Measurements from ENCODE around the gene GPR12. TPM values are rescaled to one million over a fixed set of nuclear protein-coding genes. Genes with fewer than 3 reads are reported as not detected.

The GPR12 gene
- total and polyA plus RNA-seq, 10 of the 15 experiments (the other 5 are each of a cell fraction or from before 2014, with no cell fraction given): not detected

DNA sequence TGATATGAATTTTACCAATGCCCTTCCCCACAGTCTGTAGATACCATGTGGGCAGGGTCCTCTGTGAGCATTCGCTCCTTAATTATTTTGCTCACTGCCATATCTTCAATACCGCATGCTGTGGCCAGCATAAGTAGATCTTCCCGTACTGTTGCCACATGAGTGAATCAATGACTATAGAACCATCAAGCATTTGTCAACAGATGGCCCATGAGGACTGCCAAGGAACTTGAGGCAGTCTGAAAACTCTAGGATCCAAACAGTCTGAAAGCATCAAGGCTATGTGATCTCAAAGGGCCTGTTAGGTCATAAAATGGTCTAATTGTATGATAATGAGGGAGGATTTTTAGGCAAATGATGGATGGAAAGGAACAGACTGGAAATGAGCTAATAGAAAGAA, 27.4 kb upstream of the GPR12 start:
- SMC1A ChIA-PET (ENCODE audit: uncharacterized antibody, unreplicated experiment): no interaction called here
- FAIRE-seq (no peak), DNase-seq (ENCODE audit: low read depth, low spot score) (no peak), ATAC-seq (no peak)
- no peaks in the 10 kb centered on the region for H3K36me3 ChIP-seq (ENCODE audit: control insufficient read depth in 2 of 2, insufficient read depth in 2 of 2, low read length in 1 of 2)
- no peak overlapping the region for H2AFZ ChIP-seq (ENCODE audit: control insufficient read depth, low read depth, low read length)
- no peak overlapping the region for H3K9ac ChIP-seq (ENCODE audit: control insufficient read depth, insufficient read depth, low read length)
- intact Hi-C loops (cut with micrococcal nuclease; ENCODE audit: unreplicated experiment) (no loop called here), in situ Hi-C loops (cut with MboI) (no loop called here)
- RAD21 ChIA-PET (ENCODE audit: unreplicated experiment): no interaction called here
- POLR2A ChIA-PET: no interaction called here
- no peak overlapping the region for H3K4me2 ChIP-seq (ENCODE audit: control insufficient read depth, insufficient read depth)
- no peaks in the 10 kb centered on the region; the same call in 2 of the 3 replicates for H3K9me3 ChIP-seq (replicated peaks; ENCODE audit: control insufficient read depth, insufficient read depth, low read length)
- no peaks in the 10 kb centered on the region for H4K20me1 ChIP-seq (ENCODE audit: control insufficient read depth, insufficient read depth)
- CTCF ChIA-PET: no interaction called here
- BruUV-seq (replicated peaks): no TSS peak
- no peaks in the 10 kb centered on the region for H3K79me2 ChIP-seq (ENCODE audit: control insufficient read depth, insufficient read depth, low read length)
- H3K4me1 ChIP-seq (ENCODE audit: control insufficient read depth, insufficient read depth, low read length): no peaks in the 10 kb centered on the region
- H3K27ac ChIP-seq (ENCODE audit: control insufficient read depth, insufficient read depth): no peak overlapping the region
- TF ChIP-seq NFXL1 (IDR thresholded peaks at IDR 0.05; ENCODE audit: borderline replicate concordance) (no peak), HDGF (IDR thresholded peaks at IDR 0.05) (no peak), ESRRA (IDR thresholded peaks at IDR 0.05; ENCODE audit: low read length) (no peak), IRF4 (IDR thresholded peaks at IDR 0.05; ENCODE audit: low read depth, low read length) (no peak), IKZF1 (conservative IDR thresholded peaks at IDR 0.05) (no peak)
- H3K4me3 ChIP-seq: no peak overlapping the region
- H3K27me3 ChIP-seq (replicated peaks in 1 of 2; ENCODE audit: control insufficient read depth in 2 of 2, insufficient read depth in 2 of 2, low read length in 1 of 2): no peaks in the 10 kb centered on the region; a peak in 1 of 4 replicates
- 75% methylated on average over 3 of the region's 3 CpGs for WGBS (ENCODE audit: insufficient coverage, insufficient replicate concordance, low lambda C conversion rate, missing lambda C conversion rate)

DNA sequence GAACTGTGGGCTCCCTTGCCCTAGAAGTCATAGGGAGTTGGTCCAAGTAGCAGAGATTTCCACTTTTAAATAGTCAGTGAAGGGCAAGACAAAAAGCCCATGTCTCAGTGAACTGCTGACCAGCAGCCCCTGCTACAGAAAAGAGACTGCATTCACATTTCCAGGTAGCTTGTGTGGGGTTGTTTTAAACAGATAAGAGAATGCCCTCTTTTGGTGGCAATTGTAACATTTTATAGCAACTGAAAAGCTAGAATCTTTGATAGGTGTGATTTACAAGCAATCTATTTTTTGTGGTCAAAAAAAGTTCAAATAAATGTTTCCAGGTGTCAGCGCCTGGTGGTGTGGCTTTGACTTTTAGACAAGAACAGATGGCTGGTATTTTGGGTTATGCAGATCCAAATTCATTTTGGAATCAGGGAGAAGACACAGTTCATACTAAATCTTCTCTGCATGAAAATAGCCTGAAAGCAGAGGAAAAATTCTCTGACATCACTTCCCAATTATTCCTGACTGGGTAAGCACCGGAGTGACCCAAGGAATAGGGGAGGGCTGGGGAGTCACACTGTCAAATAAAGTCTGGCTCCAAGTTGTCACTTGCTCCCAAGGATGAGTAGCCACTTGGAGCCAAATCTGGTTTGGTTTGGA, 26.2 kb upstream of the GPR12 start:
- RAD21 ChIA-PET (ENCODE audit: unreplicated experiment): no interaction called here
- BruUV-seq (replicated peaks): no TSS peak
- H3K9ac ChIP-seq (ENCODE audit: control insufficient read depth, insufficient read depth, low read length): no peak overlapping the region
- no peaks in the 10 kb centered on the region for H4K20me1 ChIP-seq (ENCODE audit: control insufficient read depth, insufficient read depth)
- DNase-seq (ENCODE audit: low read depth, low spot score) (no peak), FAIRE-seq (no peak), ATAC-seq (no peak)
- H3K79me2 ChIP-seq (ENCODE audit: control insufficient read depth, insufficient read depth, low read length): no peaks in the 10 kb centered on the region
- no peaks in the 10 kb centered on the region; a peak in 1 of 4 replicates for H3K27me3 ChIP-seq (replicated peaks in 1 of 2; ENCODE audit: control insufficient read depth in 2 of 2, insufficient read depth in 2 of 2, low read length in 1 of 2)
- no peak overlapping the region for H3K27ac ChIP-seq (ENCODE audit: control insufficient read depth, insufficient read depth)
- H3K9me3 ChIP-seq (replicated peaks; ENCODE audit: control insufficient read depth, insufficient read depth, low read length): no peaks in the 10 kb centered on the region; the same call in 2 of the 3 replicates
- no peaks in the 10 kb centered on the region for H3K4me1 ChIP-seq (ENCODE audit: control insufficient read depth, insufficient read depth, low read length)
- intact Hi-C loops (cut with micrococcal nuclease; ENCODE audit: unreplicated experiment) (no loop called here), in situ Hi-C loops (cut with MboI) (no loop called here)
- no peak overlapping the region for H3K4me2 ChIP-seq (ENCODE audit: control insufficient read depth, insufficient read depth)
- CTCF ChIA-PET: no interaction called here
- POLR2A ChIA-PET: no interaction called here
- H3K4me3 ChIP-seq: no peak overlapping the region
- SMC1A ChIA-PET (ENCODE audit: uncharacterized antibody, unreplicated experiment): no interaction called here
- no peak overlapping the region for H2AFZ ChIP-seq (ENCODE audit: control insufficient read depth, low read depth, low read length)
- no peaks in the 10 kb centered on the region for H3K36me3 ChIP-seq (ENCODE audit: control insufficient read depth in 2 of 2, insufficient read depth in 2 of 2, low read length in 1 of 2)
- 36% methylated on average over 2 of the region's 2 CpGs for WGBS (ENCODE audit: insufficient coverage, insufficient replicate concordance, low lambda C conversion rate, missing lambda C conversion rate)
- TF ChIP-seq TCF7 (IDR thresholded peaks at IDR 0.05; ENCODE audit: borderline replicate concordance): no peak
- no peak for TF ChIP-seq GATAD2B (conservative IDR thresholded peaks at IDR 0.05; ENCODE audit: low read depth)
- TF ChIP-seq BCL11A (IDR thresholded peaks at IDR 0.05; ENCODE audit: low read depth, low read length): no peak
- no peak for TF ChIP-seq SMC3 (IDR thresholded peaks at IDR 0.05; ENCODE audit: borderline replicate concordance, low read length)
- no peak for TF ChIP-seq BRCA1 (IDR thresholded peaks at IDR 0.05; ENCODE audit: low read depth, low read length)
- TF ChIP-seq, protein P1, sequence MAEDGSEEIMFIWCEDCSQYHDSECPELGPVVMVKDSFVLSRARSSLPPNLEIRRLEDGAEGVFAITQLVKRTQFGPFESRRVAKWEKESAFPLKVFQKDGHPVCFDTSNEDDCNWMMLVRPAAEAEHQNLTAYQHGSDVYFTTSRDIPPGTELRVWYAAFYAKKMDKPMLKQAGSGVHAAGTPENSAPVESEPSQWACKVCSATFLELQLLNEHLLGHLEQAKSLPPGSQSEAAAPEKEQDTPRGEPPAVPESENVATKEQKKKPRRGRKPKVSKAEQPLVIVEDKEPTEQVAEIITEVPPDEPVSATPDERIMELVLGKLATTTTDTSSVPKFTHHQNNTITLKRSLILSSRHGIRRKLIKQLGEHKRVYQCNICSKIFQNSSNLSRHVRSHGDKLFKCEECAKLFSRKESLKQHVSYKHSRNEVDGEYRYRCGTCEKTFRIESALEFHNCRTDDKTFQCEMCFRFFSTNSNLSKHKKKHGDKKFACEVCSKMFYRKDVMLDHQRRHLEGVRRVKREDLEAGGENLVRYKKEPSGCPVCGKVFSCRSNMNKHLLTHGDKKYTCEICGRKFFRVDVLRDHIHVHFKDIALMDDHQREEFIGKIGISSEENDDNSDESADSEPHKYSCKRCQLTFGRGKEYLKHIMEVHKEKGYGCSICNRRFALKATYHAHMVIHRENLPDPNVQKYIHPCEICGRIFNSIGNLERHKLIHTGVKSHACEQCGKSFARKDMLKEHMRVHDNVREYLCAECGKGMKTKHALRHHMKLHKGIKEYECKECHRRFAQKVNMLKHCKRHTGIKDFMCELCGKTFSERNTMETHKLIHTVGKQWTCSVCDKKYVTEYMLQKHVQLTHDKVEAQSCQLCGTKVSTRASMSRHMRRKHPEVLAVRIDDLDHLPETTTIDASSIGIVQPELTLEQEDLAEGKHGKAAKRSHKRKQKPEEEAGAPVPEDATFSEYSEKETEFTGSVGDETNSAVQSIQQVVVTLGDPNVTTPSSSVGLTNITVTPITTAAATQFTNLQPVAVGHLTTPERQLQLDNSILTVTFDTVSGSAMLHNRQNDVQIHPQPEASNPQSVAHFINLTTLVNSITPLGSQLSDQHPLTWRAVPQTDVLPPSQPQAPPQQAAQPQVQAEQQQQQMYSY (CRISPR knock-in tag; IDR thresholded peaks at IDR 0.05): no peak
- TF ChIP-seq, protein P2, sequence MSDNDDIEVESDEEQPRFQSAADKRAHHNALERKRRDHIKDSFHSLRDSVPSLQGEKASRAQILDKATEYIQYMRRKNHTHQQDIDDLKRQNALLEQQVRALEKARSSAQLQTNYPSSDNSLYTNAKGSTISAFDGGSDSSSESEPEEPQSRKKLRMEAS (IDR thresholded peaks at IDR 0.05; ENCODE audit: low read depth, low read length): no peak
- TF ChIP-seq POLR2AphosphoS5 (IDR thresholded peaks at IDR 0.05; ENCODE audit: low read length): no peak
- no peak for TF ChIP-seq YBX1 (IDR thresholded peaks at IDR 0.05)

All from GM12878 (cell line).